Glomerular endothelial cell (primary cell): ENCODE data around the gene LRP8. TPM values are rescaled to one million over a fixed set of nuclear protein-coding genes. Genes with fewer than 3 reads are reported as not detected.

Source experiments
- DNase-seq: peaks from one replicate; pipeline ENCODE4 v3.0.0-alpha.2; 2011; ENCODE audit warnings: low read depth, low spot score; ENCODE audit errors: extremely low read depth
- total RNA-seq: library from RNA; depleted of rRNA; stranded (reverse); fragments of >200 nt; gene quantifications from 2 replicates; pipeline ENCODE4 v1.2.3, GENCODE V29; 2015

LRP8 gene
- total RNA-seq, 1 donor from 2014 or later = 18.2 TPM

DNA sequence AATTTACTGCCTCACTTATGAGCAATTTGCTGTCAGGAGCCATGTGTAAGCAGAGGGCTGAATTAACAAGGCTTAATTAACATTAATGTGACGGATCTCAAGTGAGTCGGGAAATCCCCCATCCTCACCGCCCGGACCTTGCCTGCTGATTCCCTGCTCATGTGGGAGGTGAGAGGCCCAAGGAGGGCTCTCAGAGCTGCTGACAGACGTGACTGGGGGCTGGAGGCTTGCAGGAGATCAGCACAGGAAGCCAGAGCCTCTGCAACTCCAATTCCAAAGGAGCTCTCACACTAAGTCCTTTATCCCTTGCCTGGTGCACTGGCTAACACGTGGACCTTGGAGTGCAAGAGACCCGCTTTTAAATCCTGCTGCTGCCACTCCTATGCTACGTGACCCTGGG, 19.4 kb downstream of the LRP8 start:
- no peak for DNase-seq

DNA sequence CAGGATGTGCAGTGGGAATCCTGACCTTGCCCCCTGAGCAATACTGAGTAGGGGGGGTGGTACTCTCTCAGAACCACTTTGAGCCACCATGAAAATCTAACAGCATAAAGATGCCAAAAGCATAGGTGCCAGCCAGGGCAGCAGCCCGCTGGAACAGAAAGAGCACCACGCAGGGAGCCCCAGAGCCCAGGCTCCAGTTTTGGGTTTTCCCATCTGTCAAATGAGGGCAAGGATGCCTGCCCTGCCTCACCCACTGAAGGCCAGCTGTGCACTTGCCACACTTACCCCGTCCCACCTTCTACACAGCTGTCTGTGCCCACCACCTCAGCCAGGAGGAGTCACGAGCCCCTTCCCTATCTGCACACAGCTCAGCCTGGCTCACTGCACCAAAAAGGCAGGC, 20.8 kb downstream of the LRP8 start:
- DNase-seq = no peak

DNA sequence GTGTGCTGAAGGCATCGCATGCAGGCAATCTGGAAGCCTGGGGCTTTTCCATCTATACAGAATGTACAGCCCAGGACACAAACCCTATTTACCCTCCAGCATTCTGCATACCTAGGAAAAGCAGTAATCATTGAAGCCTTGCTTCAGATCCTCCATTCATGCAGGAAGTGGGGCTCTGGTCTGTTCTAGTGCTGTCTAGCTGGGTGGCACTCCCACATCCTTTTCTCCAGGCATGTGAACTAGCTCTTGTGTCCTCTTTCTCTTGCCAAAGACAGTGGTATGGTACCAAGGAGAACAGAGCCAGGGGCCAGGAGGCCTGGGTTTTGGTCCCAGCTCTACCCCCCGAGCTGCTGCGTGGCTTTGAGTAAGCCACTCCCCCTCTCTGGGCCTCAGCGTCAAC, 21.7 kb downstream of the LRP8 start:
- DNase-seq = no peak

DNA sequence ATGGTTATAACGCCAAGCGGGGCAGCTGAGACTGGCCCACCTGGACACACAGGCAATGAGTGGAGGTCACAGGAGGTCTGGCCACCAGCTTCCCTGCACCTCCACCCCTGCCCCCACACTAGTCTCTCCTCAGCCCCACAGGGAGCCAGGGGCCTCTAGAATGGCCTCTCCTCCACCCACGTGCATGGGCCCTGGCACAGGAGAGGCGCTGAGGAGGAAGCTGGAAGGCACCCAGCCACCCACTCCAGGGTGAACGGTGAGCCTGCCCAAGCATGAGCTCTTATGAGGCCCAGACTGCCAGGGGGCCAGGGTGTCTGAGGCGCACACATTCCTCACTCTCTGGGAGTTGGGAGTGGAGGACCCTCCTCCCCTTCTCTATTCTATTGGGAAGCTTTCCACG, 22.2 kb downstream of the LRP8 start:
- no peak for DNase-seq

DNA sequence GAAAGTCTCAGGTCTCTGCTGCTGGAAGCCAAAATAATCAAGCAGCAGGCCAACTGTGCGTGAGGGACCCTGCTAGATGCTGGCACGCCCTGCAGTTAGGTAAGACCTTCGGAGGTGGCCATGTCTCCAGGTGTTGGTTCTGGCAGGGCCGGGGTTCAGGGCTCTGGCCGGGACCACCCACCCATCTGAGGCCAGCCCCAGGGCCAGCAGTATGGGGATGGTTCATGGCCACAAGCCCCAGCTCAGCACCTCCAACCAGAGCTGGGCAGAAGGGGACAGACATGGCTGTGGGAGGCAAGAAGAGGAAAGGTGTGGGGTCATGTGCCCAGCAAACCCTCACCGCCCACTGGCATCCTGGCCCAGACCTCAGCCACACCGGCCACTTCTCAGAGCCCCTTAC, 23.3 kb downstream of the LRP8 start:
- DNase-seq = no peak

DNA sequence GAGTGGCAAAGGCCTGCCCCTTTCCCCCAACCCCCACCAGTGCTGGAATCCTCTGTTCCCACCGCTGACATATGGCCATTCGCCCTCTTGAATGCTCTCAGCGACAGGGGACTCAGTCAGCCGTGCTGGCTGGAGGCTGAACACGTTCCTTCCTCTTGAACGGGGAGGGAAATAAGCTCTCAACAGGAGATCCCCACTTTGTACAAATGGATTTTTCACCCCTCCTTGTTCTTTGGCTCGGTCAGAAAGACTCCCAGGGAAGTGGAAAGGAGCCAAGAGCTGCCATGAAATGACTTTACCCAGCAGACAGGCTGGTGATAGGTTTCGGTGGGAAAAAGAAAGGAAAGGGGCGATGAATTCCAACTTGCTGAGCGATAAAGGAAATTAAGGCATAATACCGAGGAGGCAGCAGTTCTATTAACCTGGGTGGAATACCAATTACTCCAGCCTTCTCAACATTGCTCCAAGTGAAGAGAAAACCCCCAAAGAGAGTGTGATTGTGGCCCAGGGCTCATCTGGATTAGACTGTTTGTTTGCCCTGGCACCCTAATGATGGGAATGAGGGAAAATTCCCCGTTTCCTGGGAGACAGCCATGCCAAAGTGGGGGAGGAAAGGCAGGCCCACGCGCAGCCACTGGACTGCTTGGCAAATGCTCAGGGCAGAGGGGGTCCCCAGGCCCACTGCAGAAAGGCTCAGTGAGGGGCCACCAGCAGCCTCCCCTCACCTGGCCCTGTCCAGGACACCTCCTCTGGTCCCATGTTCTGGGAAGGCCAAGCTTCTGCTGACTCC, 23.9 kb downstream of the LRP8 start:
- DNase-seq = no peak

DNA sequence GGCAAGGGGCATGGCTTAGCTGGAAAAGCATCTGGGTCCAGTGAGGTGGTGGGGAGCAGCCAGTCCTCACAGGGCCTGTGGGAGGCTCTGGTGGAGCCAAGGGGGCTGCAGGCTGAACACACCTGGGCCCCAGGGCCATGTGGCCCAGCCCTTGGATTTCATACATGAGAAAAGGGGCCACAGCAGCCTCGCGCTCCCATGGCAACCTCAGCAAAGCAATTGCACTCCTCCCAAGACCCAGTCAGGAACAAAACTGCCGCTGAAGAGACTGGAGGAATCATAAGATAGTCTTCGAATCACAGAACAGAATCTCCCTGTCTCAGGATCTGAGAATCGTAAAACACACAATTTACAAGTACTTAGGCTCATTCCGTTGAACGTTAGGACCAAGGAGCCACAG, 24.6 kb downstream of the LRP8 start:
- DNase-seq = no peak

DNA sequence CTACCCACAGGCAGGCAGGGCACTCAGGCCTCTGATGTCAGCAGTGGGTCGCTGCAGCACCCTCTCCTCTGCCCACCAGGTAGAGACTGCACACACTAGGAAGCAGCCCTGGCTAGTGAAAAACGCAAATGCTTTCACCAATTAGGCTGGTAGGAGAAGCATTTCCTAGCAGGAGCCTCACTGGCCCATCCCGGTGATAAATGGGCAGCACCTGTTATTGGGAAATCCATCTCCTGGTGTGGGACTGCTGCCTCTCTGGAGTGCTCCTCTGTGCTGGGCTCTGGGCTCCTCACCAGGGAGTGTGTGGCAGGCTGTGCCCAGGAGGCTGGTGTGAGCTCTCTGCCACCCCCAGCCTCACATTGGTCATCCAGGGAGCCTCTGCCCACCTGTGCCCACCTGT, 28.6 kb downstream of the LRP8 start:
- DNase-seq = no peak

DNA sequence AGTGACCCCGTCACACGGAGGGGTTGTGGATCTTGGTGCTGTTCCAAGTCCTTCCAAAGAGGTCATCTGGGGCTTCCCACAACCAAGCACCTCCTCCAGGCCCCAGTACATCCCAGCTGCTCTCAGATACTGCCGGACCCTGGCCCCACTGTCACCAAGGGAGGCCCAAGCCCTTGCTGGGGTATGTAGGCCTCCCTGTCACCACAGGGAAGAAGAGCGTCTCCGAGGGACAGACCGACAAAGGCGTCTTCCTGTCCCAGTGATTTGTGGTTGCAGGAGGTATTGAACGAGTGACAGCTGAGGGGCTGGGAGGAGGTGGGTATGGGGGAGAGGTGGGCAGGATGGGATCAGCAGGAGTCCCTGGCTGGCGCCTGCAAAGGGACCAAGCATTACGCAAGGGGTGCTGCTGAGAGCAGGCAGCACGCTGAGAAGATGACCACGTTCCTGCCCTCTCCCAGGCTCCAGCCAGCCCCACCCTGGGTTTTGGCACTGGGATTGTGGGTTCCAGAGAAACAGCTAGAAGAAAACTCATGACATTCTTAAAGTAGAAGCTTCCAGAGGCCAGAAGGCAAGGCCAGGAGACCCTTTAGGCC, 29.7 kb downstream of the LRP8 start:
- no peak for DNase-seq

DNA sequence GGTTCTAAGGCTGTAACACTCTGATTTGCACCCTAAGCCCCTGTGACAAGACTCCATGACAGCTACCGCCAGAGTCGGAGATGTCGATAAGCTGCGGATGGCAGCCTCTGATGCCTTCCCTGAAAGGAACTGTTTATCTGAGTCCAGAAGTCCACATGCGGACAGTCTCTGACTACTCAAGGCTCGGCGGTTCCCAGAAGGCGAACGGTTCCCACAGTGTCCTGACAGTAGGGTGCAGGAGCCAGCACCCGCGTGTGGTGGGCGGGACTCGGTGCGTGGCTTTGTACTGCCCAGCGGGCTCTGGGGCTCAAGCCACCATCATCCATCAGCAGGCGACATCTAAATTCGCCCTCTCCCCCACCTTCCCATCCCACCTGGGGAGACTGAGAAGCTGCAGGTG, 30.7 kb downstream of the LRP8 start:
- no peak for DNase-seq

DNA sequence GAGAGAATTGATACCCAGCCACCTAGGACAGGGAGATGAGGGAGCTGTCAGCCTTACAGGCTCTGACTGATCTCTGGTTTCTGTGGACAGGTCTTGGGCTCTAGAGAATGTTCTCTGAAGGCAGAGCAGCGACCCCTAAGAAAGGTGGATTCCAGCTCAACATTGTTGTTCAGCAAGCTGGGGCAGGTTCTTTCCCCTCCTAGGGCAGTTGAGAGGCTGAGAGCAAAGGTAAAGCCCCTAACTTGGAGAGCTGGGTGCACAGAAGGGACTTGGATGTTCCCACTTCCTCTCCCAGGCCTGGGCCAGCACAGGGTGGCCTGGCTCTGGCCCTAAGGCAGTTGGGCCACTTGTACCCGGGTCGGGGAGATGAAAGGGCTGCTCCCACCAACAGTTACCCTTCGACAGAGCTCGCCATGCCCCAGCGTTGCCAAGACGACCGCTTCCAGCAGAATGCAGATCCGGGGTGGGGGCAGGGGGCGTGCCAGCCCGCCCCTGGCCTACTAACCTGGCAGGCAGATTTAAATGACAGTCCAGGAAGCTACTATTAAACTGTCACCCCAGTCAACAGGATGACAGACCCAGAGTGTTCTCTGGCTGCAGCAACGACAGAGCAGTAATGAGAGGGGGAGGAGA, 31.6 kb downstream of the LRP8 start:
- no peak for DNase-seq

DNA sequence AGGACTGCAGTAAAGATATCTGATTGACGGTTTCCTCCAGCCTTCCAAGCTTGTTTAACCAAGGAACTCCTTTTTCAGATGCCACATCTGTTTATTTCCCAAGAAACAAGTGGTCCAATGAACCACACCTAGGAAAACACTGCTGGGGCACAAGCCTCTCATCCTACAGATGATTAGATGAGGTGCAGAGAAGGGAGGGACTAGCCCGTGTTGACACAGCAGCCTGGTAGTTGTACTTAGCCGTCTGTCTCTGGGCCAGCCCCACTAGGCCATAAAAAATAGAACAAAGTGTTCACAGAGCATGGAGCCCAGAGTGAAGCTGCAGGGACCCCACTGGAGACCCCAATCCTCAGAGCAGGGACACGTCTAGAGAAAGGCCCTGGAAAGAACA, 32.1 kb downstream of the LRP8 start:
- DNase-seq = no peak

DNA sequence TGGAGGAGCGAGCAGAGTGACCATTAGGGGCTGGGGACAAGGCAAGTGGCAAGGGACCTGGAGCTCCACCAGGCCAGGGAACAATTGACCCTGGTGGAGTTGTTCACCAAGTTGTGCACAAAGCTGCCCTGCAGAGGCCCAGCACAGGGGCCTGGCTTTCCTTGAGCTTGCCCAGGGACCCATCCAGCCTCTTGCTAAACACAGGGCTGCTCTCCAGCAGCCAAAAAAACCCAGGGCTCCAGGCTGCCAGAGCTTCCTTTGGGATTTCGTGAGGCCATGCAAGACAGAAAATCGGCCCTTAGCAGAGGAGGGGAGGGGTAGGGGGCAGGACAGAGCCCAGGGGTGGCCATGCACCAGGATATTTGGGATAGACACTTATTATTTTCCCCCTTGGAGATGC, 32.6 kb downstream of the LRP8 start:
- no peak for DNase-seq

DNA sequence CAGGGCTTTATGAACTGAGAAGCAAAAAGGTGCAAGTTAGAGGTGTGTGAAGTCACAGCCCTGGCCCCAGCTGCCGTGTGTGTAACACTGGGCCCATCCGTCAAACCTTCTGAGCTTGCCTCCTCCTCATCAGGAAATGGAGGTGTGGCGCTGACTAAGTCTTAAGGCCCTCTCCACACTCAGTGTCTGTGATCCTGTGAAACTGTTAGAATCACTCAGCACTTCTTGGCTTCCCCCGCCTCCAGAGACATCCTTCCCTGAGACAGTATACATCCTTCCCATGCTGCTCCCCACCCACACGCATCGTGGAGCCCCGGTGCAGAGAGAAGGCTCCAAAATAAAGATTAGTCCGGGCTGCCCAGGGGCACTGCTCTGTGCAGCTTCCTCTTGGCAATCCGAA, 33.3 kb downstream of the LRP8 start:
- no peak for DNase-seq

DNA sequence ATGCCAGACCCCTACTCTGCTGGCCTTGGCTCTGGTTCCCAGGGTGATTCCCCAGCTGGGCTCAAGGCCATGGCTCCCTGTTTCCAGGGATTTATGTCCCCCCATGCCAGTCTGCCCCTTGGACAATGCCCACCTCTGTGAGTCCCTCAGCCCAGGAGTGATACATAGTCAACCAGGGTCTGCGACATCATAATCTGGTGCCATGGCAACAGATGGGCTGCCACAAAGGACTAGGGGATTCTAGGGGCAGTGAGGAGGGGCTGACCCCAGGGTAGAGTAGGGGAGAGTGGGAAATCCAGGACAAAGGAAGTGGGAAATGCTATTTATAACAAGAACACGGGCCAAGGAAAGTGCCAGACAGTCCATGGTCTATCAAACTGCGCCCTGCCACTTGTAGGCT, 33.8 kb downstream of the LRP8 start:
- no peak for DNase-seq

DNA sequence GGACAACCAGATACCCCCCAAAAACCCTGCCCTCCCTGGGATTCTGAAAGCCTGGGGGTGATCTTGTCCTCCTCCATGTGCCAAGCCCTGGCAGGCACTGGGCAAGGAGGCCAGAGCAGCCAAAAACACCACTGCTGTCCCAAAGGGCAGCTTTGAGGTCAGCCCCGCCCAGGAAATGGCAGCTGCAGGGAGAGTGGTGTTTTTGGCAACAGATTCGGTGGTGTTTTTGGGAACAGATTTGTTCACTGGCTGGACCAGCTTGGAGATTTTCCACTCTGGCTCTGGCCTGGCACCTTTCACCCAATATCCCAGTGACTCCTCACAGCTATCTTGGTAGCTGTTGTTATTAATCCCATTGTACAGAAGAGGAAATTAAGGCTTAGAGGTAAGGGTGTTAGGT, 34.7 kb downstream of the LRP8 start:
- no peak for DNase-seq

DNA sequence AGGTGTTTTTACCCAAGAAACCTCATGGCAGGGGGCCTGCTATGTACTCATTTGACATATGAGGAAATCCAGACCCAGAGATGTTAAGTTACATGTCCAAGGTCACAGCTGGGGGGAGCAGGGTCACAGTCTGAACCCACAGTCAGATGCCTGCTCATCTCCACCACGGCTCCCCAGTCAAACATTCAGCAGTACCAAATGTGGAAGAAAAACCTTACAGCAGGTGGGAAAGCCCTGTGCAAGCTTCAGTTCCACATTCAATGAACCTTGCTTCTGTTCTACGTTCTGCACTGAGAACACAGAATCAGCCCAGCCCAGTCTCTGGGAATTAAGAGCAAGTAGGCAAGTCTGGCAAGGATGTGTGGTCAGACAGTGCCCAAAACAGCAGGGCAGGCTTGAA, 35.2 kb downstream of the LRP8 start:
- no peak for DNase-seq

DNA sequence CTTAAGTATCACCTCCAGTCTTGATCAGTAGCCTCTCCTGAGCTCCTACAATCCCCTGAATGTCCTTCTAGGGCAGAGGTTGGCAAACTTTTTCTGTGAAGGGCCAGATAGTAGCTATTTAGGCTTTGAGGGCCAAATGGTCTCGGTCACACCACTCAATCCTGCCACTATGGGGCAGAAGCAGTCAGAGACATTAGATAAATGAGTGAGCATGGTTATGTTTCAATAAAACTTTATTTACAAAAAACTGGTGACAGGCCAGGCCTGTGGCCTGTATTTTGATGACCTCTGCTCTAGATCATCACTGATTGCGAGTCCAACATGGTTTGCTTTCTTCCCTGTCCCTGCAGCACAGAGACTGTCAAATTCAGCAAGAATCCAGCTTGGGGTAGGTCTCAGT, 36.3 kb downstream of the LRP8 start:
- DNase-seq = no peak

DNA sequence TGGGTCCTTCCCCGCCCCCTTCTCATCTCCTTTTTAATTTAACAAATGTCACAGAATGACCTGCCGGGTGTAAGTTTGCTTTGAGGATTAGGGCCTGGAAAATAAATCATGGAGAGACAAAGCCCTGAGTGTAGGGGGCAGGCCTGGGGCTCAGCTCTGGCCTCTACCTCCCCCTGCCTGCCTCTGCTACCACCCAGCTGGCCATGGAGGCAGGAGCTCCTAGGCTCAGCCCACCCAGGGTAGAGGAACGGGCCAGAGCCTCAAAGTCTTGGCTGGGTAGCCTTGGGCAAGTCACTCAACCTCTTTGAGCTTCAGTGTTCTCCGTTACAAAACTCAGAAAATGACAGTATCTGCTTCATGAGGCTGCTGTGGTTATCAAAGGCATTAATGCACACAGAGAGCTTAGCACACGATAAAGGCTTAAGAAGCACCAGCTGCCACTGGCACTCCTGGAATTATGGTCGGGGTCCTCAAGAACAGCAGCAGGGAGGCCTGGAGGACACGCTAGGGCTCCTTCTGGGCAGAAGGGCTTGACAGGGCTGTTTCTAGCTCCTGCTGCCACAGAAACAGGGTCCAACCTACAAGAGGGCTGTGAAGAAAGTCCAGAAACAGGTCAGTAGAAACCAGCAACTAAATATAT, 39.0 kb downstream of the LRP8 start:
- no peak for DNase-seq

DNA sequence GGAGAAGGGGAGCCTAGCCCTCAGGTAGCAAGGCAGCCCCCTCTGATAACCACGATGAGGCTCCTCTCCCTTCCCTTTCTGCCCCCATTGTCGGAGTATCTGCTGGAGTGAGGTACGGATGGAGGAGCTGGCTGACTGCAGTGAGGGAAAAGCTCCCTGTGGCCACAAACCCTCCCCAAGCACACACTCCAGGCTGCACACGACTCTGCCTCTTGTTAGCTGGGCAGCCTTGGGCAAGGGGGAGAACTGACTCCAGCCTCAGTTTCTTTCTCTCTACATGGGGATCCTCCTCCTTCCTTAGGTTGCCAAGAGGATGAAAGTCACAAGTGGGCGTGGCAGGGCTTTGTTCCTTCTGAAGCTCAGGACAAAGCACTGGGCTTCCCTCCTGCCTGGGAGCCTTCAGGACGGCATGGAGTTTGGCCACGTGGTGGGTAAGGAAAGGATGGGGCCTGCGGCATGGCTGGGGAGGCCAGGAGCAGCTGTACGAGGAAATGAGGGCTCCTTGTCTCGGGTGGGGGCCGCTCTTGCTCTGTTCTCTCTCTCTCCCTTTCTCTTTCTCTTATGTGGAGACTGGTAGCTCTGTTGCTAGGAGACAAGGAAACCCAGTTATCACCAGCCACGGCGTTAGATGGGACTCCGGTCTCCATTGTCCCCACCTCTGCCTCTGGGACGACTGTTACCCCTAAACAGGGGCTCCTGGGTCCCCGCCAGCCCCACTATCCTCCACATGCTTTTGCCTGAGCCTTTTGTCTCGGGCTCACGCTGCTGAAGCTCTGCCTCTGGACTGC, 39.7 kb downstream of the LRP8 start:
- no peak for DNase-seq

DNA sequence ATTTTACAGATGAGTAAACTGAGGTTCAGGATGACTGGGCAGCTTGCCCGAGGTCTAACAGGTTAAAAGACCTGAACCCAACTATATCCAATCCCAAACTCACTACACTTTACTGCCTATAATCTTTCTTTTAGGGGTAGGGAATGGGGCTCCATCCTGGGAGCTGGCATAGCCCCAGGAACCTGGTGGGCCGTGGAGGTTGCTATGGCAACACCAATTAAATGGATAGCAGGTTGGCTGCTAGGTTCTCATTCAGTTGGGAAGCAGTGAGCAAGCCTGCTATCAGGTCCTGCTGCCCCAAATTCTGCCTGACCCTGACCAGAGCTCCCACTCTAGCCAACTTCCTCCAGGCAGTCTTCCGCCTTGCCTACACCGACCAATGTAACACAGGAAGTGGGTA, 40.9 kb downstream of the LRP8 start:
- no peak for DNase-seq
